NB4 (cell line): ENCODE measurements around the gene FAM83G.

Experiments
- CTCF ChIP-seq: IDR thresholded peaks from one replicate; pipeline ENCODE4 v1.5.1; 2012; ENCODE audit warnings: low read depth, low read length
- MAX ChIP-seq: IDR thresholded peaks from 2 replicates; pipeline ENCODE4 v1.6.1; 2011; ENCODE audit warnings: low read depth, low read length
- MYC ChIP-seq: IDR thresholded peaks from 2 replicates; pipeline ENCODE4 v1.6.1; 2011; ENCODE audit warnings: low read depth, low read length
- POLR2A ChIP-seq: IDR thresholded peaks from 2 replicates; pipeline ENCODE4 v1.6.1; 2011; ENCODE audit warnings: mild to moderate bottlenecking; ENCODE audit not compliant: insufficient read length; ENCODE audit errors: extremely low read depth

GRCh38 chr17:18985475-18985874 lies 19.1 kb downstream of the FAM83G start:
- TF ChIP-seq CTCF, result no peak
- no peak for TF ChIP-seq MYC
- TF ChIP-seq POLR2A, result no peak
- no peak for TF ChIP-seq MAX
